ENCODE measurements around the gene NDUFA3. TPM values are rescaled to one million over a fixed set of nuclear protein-coding genes. Genes with fewer than 3 reads are reported as not detected.

NDUFA3 gene
- total and polyA plus RNA-seq, 7 experiments from 2014 or later = 64.4 to 490 (median 124) TPM

DNA sequence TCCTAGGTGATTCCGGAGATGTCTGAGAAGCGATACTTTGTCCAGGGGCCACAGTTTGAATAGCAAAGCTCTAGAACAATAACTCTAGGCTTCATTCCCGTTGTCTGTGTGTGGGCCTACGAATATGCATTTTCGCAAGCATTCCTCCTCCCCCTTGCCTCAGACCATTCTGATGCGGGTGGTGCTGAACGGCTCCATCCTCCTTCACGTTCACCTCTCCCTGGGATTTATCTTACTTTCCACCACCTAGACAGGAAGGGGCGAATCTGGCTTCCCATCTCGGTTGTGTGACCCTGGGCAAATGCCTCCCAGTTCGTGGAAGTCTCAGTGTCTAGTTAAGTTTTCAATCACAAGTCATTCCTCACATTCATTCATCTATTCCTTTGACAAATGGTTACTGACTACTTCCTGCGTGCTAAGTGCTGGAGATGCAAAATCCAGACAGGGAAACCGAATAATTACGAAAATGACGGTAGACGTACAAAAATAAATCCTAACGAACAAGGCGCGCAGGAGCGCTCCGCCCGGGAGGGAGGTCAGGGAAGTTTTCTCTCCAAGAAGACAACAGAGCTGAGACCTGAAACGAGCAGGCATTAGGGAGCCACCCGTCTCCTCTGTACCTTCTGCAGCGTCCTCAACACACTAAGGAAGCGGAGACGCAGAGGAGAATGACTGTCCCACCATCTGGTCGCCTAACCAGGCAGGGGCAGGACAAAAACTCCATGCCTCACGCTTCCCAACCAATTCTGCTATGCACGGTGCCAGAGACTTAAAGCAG, 33.6 kb downstream of the NDUFA3 start:
- Histone ChIP-seq H3K36me3 (ENCODE audit: control insufficient read depth in 2 of 3, insufficient read depth in 3 of 3, low read length in 3 of 3) (peaks cover 0 to 16% (median 0%) of the 10 kb centered on the region in 3 experiments), H3K4me3 (ENCODE audit: low read length) (peak overlapping the region; percentile 57), H3K27ac (ENCODE audit: low read depth, low read length) (peak overlapping the region; percentile 50), H3K9me3 (ENCODE audit: control insufficient read depth in 2 of 3, low read length in 3 of 3) (no peaks in the 10 kb centered on the region), H3K4me1 (ENCODE audit: control insufficient read depth in 2 of 2, insufficient read depth in 2 of 2, low read length in 2 of 2) (peaks cover 19 to 30% of the 10 kb centered on the region in 2 donors), H3K27me3 (ENCODE audit: control insufficient read depth in 2 of 2, insufficient read depth in 2 of 2, low read length in 2 of 2) (no peaks in the 10 kb centered on the region)
- no peak for ATAC-seq
- H3K4me3 Mint-ChIP-seq = peak overlapping the region; percentile 87 to 98 (median 90)
- intact Hi-C loops (cut with micrococcal nuclease) = loop anchor here in 1 of 2 donors (10.0 kb wide), 1 partner anchor 329 kb away; the partner anchor contains the start of gene LENG9
- peaks cover 0 to 6% (median 0%) of the 10 kb centered on the region in 5 donors for H3K36me3 Mint-ChIP-seq
- peaks cover 0 to 1% (median 0%) of the 10 kb centered on the region in 11 donors for H3K9me3 Mint-ChIP-seq
- ChIA-PET CTCF (interaction anchor here (0.8 to 1.9 kb wide), 6 partner anchors 18 to 99 kb away, joined by 3 to 7 read pairs (median 4); partner anchors contain the start of genes LENG1, PRPF31 and TFPT), POLR2A (interaction anchor here (0.8 to 9.6 kb wide), 13 partner anchors 17 to 1503 kb away, joined by 3 to 173 read pairs (median 7); partner anchors contain the start of genes LENG1, LENG8, MBOAT7 and MYADM)
- peak in 1 of 9 donors; percentile 23 for DNase-seq
- H3K27me3 Mint-ChIP-seq = no peaks in the 10 kb centered on the region
- peak overlapping the region; percentile 55 to 92 (median 86) for H3K27ac Mint-ChIP-seq
- peaks cover 24 to 51% (median 38%) of the 10 kb centered on the region in 7 donors for H3K4me1 Mint-ChIP-seq

DNA sequence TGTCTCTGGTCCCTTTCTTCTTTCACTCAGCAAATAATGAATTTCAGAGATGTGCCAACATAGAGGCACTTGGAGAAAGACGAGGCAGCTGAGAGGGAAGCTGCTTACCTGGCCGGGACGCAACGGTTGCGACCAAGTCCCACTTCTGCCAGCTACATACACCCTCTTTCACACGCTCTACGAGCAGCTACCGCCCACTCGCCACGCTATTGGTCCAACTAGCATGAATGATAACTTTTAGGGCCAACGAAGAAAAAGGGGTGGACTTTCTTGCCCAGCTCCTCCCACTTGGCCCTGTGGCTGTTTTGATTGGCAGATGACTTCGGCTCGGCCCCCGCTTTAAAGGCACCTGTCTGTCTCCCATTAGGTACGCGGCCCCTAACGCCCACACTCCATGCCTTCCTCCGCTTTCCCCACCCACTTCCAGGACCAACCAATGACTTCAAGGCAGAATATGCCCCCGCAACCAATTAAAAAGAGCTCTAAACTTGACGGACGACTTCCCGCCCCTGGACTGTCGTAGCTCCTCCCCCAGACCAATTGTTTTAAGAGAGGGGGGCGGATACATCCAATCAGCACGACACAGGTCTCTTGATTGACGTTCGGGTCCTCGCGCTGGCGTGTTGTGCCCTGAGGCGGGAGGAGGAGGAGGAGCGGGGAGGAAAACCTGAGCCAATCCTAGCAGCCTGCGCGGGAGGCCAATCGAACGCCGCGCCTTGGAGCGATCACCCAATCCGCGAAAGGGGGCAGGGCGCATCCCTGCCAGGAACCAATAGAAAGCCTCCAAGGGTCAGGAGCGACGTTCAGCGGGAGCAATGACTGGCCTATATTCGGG, 34.4 kb downstream of the NDUFA3 start:
- Histone ChIP-seq H3K27ac (ENCODE audit: low read depth, low read length) (peak overlapping the region; percentile 97), H3K4me1 (ENCODE audit: control insufficient read depth in 2 of 2, insufficient read depth in 2 of 2, low read length in 2 of 2) (peaks cover 19 to 30% of the 10 kb centered on the region in 2 donors), H3K4me3 (ENCODE audit: low read length) (peak overlapping the region; percentile 66), H3K27me3 (ENCODE audit: control insufficient read depth in 2 of 2, insufficient read depth in 2 of 2, low read length in 2 of 2) (no peaks in the 10 kb centered on the region), H3K36me3 (ENCODE audit: control insufficient read depth in 2 of 3, insufficient read depth in 3 of 3, low read length in 3 of 3) (peaks cover 0 to 16% (median 0%) of the 10 kb centered on the region in 3 experiments), H3K9me3 (ENCODE audit: control insufficient read depth in 2 of 3, low read length in 3 of 3) (no peaks in the 10 kb centered on the region)
- Mint-ChIP-seq H3K27ac (peak overlapping the region; percentile 55 to 92 (median 86)), H3K9me3 (peaks cover 0 to 3% (median 0%) of the 10 kb centered on the region in 11 donors), H3K27me3 (no peaks in the 10 kb centered on the region), H3K4me3 (peak overlapping the region; percentile 87 to 98 (median 90)), H3K36me3 (peaks cover 0 to 7% (median 0%) of the 10 kb centered on the region in 5 donors), H3K4me1 (peaks cover 31 to 59% (median 45%) of the 10 kb centered on the region in 7 donors)
- DNase-seq (peak; percentile 90 to 100 (median 100)), ATAC-seq (peak; percentile 88)
- intact Hi-C loops (cut with micrococcal nuclease) = loop anchor here (1.0 to 10.0 kb wide), 11 partner anchors 22 to 1468 kb away; partner anchors contain the start of genes LENG1 (in 2 of the 2), LENG9 (in 2 of the 2), MYADM (in 2 of the 2) and NDUFA3 (in 2 of the 2)
- ChIA-PET CTCF (interaction anchor here (0.6 to 1.9 kb wide), 8 partner anchors 18 to 112 kb away, joined by 3 to 7 read pairs (median 4); partner anchors contain the start of genes LENG1, MBOAT7, PRPF31 and TFPT), POLR2A (interaction anchor here (0.5 to 9.6 kb wide), 18 partner anchors 11 to 1518 kb away, joined by 3 to 173 read pairs (median 6); partner anchors contain the start of genes LENG1, LENG8, MBOAT7 and MYADM)

DNA sequence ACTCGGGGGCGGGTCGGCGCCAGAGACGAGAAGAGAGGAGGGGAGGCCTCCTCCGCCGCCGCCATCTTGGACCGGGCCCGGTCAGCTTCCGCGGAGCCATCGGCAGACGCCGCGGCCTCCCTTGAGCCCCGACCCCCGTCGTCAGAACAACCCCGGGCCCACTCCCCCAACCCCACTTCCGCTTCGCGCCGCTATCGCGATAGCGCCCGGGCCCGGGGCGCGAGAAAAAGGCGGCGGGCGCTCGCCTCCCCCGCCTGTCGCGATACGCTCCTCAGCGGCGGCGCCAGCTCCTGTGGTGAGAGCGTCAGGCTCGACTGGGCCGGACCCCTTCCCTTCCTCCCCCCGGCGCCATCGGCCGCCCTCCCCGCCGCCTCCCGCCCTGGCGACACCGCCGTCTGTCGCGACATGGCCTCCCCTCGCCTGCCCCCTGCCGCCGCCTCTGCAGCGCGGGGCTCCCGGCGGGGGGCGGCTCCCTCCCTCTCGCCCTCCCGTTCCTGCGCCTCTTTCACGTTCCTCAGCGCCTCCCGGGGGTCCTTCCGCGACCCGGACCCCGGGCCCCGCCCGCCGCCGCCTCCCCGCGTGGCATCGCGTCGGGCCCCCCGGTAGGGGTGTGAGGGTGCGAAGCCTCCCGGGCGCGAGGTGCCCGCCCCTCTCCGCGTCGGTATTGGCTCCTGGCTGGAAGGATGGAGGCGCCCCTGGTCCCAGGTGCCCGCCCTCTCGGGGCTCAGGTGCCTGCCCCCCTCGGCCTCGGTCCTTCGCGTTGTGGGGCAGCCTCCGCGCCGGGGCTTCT, 35.2 kb downstream of the NDUFA3 start, which contains the start of gene CNOT3:
Gene CNOT3, plus strand, starts transcription at position 64 of the 790 bp plus-strand sequence. CDS start 5,217 bp downstream, outside the sequence.
- Mint-ChIP-seq H3K27ac (peak within 1 kb of the TSS; percentile 85 to 94 (median 92)), H3K36me3 (peaks cover 0 to 13% (median 4%) of the 10 kb centered on the region in 5 donors), H3K4me3 (peak within 1 kb of the TSS; percentile 87 to 98 (median 90)), H3K9me3 (peaks cover 0 to 3% (median 0%) of the 10 kb centered on the region in 11 donors), H3K4me1 (peaks cover 38 to 60% (median 47%) of the 10 kb centered on the region in 7 donors), H3K27me3 (no peaks in the 10 kb centered on the region)
- no peaks in the 10 kb centered on the region for H3K9me3 ChIP-seq (ENCODE audit: control insufficient read depth in 2 of 3, low read length in 3 of 3)
- ChIA-PET CTCF (interaction anchor here (1.0 to 1.9 kb wide), 5 partner anchors 19 to 97 kb away, joined by 4 to 7 read pairs (median 5); partner anchors contain the start of genes LENG1 and MBOAT7), POLR2A (interaction anchor here (0.5 to 9.6 kb wide), 11 partner anchors 10 to 1517 kb away, joined by 3 to 173 read pairs (median 12); partner anchors contain the start of genes LENG1, LENG8, MBOAT7 and MYADM)
- intact Hi-C loops (cut with micrococcal nuclease) = loop anchor here (1.0 to 10.0 kb wide), 11 partner anchors 21 to 1467 kb away; partner anchors contain the start of genes LENG1 (in 2 of the 2), LENG9 (in 2 of the 2), MYADM (in 2 of the 2) and NDUFA3 (in 2 of the 2)
- DNase-seq (peak in 2 of 9 donors; percentile 45 to 53), ATAC-seq (no peak)
- peaks cover 19 to 30% of the 10 kb centered on the region in 2 donors for H3K4me1 ChIP-seq (ENCODE audit: control insufficient read depth in 2 of 2, insufficient read depth in 2 of 2, low read length in 2 of 2)
- H3K4me3 ChIP-seq (ENCODE audit: low read length) = peak within 1 kb of the TSS; percentile 66
- H3K27ac ChIP-seq (ENCODE audit: low read depth, low read length) = peak within 1 kb of the TSS; percentile 97
- H3K27me3 ChIP-seq (ENCODE audit: control insufficient read depth in 2 of 2, insufficient read depth in 2 of 2, low read length in 2 of 2) = no peaks in the 10 kb centered on the region
- peaks cover 0 to 24% (median 5%) of the 10 kb centered on the region in 3 experiments for H3K36me3 ChIP-seq (ENCODE audit: control insufficient read depth in 2 of 3, insufficient read depth in 3 of 3, low read length in 3 of 3)

DNA sequence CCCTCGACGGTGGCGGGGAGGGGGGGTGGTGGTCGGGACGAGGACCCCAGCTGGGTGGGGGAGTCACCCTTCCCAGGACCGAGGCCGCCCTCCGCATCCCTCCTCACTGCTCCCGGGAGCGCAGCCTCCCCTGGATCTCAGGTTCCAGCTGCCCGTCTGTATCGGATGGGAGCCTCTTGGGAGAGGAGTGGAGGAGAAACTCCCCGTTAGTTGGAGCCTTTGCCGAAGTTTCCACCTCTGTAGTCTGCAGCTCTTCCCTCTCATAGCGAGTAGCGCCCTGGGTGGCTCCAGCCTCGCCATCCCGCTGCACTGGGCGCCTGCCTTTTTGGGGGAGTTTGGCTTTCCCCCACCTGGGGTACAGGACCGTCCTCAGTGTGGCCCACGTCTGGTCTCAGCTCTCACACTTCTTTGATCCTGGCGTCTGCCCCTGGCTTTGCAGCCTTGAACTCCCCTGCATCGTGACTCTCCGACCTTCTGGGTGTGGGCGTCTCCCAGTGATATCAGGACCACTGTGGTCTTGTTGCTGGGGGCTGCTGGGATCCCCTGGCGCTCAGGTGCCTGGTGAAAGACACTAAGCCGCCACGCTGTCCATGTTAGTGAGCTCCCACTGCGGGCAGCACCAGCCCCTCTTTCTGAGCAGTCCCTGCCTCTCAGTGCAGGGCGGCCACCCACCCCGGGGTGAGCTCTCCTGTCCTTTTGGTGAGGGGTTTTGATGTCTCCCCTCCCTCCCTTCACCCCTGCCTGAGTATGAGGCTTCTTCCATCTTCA, 36.0 kb downstream of the NDUFA3 start:
- peak overlapping the region; percentile 80 to 98 (median 85) for H3K4me3 Mint-ChIP-seq
- H3K9me3 Mint-ChIP-seq = peaks cover 0 to 3% (median 0%) of the 10 kb centered on the region in 11 donors
- peak overlapping the region; percentile 85 to 94 (median 92) for H3K27ac Mint-ChIP-seq
- Histone ChIP-seq H3K27ac (ENCODE audit: low read depth, low read length) (peak overlapping the region; percentile 97), H3K9me3 (ENCODE audit: control insufficient read depth in 2 of 3, low read length in 3 of 3) (no peaks in the 10 kb centered on the region), H3K4me1 (ENCODE audit: control insufficient read depth in 2 of 2, insufficient read depth in 2 of 2, low read length in 2 of 2) (peaks cover 19 to 28% of the 10 kb centered on the region in 2 donors), H3K36me3 (ENCODE audit: control insufficient read depth in 2 of 3, insufficient read depth in 3 of 3, low read length in 3 of 3) (peaks cover 8 to 32% (median 13%) of the 10 kb centered on the region in 3 experiments), H3K27me3 (ENCODE audit: control insufficient read depth in 2 of 2, insufficient read depth in 2 of 2, low read length in 2 of 2) (no peaks in the 10 kb centered on the region), H3K4me3 (ENCODE audit: low read length) (peak overlapping the region; percentile 66)
- ATAC-seq (no peak), DNase-seq (no peak)
- ChIA-PET CTCF (interaction anchor here (0.5 kb wide), 1 partner anchor 37 kb away, joined by 6 read pairs; no protein-coding TSS in a partner anchor), POLR2A (interaction anchor here (0.6 to 9.6 kb wide), 4 partner anchors 17 to 1008 kb away, joined by 6 to 173 read pairs (median 67); partner anchors contain the start of genes LENG1, MBOAT7, PRPF31 and TFPT)
- intact Hi-C loops (cut with micrococcal nuclease) = loop anchor here in 1 of 2 donors (10.0 kb wide), 1 partner anchor 326 kb away; the partner anchor contains the start of gene LENG9
- no peaks in the 10 kb centered on the region for H3K27me3 Mint-ChIP-seq
- peaks cover 38 to 60% (median 47%) of the 10 kb centered on the region in 7 donors for H3K4me1 Mint-ChIP-seq
- H3K36me3 Mint-ChIP-seq = peaks cover 0 to 21% (median 6%) of the 10 kb centered on the region in 5 donors
